RCC 7860 (cell line): ENCODE data around the gene ALPK3.
A peak's percentile ranks its signal among the peaks of the same experiment; 100 is the strongest.

Source experiments
- DNase-seq: peaks from one replicate; pipeline ENCODE4 v3.0.0-alpha.2; 2015; ENCODE audit warnings: low spot score
- FAIRE-seq: peaks from 2 replicates; lab custom pipeline; 2012; peaks lifted over from hg19 to GRCh38; lab: Jason Lieb, UNC

ALPK3 gene

DNA sequence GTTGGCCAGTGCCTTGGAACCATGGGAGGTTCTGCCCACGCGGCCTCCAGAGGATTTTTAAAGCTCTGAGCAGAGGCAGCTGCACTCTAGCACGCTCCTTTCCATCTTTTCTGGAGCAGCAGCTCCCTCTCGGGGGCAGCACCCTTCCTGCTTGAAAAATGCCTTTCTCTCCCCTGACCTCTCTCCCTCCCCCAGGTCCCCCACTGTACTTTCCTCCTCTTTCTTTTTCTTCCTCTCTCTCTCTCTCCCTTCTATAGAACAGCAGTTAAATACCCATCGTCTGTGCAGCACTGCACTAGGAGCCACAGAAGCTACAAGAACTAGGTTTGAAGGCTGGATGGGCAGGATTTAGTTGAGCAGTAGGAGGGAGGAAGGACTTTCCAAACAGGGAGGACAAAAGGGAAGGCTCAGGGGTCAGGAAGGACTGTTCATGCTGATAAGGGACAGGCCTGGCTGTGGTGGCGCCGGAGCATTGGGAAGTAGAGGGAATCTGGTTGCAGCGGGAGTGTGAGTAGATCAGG, 4.4 kb downstream of the ALPK3 start:
- DNase-seq (no peak), FAIRE-seq (no peak)

DNA sequence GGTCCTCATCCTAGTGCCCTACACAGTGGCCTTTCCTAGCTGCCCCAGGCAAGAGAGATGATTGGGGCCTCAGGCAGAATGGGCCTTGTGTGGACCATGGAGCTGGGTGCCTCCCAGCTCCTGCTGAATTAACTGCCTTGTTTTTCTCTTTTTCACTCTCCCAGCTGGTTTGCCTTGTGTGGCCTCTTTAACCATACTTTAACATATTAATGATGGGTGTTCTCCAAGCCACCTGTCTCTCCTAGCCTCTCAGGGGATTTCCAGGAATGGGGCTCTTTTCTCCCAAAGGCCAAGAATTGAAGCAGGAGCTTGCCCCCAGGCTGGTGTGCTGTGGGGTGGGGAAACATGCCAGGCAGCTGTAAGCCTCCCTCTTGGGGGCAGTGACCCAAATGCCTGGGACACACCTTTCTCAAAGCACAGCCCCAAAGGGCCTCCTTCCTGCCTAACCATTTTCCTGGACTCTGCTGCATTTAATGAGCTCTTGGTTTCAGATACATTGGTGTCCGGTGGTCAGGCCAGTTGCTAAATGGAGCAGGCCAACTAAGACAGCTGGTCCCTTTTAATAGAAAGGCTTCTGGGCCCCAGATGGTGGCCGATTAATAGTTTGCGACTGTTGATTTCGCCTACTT, 5.6 kb downstream of the ALPK3 start:
- DNase-seq (no peak), FAIRE-seq (no peak)

DNA sequence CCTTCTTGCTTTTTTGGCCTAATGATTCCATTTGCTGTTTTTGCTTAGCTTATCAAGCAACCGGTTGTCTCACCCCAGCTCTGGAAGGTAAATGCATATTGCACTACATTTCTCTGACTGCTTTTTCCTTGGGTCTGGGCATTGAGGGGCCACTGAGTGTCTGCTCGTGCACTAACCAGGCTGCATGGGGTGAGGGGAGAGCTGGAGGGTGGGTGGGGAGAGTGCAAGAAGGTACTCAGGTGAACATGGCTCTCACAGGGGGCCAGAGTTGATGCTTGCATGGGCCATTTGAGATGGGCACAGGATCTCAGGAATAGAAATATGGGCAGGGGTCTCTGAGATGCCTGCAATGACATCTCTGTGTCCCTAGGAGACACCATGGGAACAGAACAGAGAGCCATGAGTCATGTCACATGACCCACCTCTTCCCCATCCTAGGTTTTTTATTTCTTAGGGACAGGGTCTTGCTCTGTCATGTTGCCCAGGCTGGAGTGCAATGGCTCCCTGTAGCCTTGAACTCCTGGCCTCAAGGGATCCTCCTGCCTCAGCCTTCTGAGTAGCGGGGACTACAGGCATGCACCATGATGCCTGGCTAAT, 6.2 kb downstream of the ALPK3 start:
- no peak for DNase-seq
- no peak for FAIRE-seq

DNA sequence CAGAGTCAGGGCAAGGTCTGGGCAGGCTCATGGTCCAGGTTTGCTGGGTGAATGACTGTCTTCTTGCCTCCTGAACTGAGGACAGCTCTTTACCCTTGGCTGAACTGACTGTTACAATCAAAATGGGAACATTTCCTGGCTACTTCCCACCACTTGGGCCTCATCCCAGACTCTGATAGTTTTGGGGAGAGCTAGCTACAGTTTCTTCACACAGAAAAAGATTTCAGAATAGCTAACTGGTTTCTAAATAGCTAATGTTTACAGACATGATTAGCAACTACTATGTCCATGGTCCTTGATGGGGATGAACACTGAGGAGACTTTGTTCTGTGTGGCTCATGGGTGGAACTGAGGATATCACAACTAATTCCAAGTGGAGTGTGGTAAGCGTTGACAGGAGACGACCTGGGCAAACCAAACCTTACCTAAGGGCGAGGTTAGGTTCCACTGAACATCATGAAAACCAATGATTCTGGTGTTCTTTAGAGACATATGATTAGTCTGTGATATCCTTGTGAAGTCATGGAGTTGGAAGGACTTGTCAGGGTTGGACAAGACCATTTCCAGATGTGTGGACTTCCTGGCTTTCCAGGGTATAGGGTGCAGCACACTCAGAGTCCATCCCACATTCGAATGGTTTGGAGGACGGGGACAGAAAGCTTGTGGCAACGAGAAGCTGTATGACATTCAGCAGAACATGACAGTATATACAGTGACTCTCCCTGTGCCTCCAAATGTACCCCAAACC, 7.3 kb downstream of the ALPK3 start:
- DNase-seq = no peak
- FAIRE-seq = no peak

DNA sequence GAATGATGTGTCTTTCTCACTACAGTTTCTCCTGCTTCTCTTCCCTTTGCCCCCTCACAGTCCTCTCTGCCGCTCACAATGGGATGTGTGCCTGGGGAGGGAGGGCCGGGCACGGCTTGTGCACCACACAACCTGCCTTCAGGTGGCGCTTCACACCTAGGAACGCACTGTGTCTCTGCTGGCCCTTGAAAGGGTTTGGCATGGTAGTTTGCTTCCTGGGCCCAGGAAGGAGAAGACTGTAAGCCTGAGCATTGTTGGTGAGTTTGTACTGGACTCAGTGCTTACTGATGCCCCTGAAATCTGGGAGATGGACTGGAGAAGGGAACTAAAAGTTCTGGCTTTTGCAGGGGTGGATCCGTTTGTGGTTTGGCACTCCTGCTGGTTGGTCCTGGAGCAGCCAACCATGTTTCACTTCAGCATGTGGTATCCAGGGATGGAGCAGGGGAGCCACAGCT, 9.2 kb downstream of the ALPK3 start:
- DNase-seq (peak; percentile 20), FAIRE-seq (no peak)

DNA sequence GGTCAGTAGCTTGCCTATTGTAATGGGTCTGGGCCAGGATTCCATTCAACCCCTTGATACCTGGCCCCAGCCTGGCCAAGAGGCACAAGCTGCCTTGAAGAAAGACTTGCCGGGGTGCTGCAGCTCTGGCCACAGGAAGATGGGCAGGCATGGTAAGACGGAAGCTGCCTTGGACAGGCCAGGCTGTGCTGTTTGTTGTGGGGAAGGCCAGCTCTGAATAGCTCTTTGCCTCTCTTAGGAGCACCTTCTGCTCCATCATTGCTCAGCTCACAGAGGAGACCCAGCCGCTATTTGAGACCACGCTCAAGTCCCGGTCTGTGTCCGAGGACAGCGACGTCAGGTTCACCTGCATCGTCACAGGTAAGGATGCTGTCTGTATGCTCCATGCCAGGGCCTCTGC, 10.1 kb downstream of the ALPK3 start:
- FAIRE-seq (no peak), DNase-seq (no peak)

DNA sequence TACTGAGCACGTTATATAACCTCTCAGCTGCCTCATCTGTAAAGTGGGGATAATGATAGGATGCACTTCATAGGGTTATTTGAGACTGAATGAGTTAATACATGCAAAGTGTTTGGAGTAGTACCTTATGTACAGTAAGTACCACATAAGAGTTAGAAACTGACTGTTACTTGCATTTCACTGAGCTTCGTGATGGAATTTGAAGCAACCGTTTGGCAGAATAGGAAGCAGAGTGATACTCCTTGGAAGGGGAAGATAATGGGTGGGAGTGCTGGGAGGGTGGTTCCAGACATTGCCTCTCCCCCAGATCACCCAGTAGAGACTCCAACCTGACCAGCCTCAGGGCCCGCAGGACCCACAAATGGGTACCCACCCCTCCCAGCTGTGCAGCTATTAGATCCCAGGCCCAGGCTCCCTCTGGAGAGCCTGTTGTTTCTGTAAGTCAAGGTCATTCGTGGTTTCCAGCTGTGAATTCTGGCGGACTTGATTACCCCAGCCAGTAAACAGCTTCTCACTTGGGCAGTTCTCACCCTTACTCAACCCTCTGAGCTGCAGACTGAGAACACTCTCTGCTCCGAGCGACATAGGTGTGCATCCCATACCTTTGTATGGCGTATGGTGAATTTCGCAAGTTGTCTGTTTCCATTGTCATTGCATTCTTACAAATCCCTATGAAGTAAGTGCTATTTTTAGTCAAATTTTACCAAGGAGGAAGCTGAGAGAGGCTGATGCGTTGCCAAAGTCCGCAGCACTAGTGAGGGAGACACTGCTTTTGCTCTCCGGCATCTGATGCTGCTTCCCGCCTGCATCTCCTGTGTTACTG, 11.1 kb downstream of the ALPK3 start:
- DNase-seq (no peak), FAIRE-seq (no peak)

DNA sequence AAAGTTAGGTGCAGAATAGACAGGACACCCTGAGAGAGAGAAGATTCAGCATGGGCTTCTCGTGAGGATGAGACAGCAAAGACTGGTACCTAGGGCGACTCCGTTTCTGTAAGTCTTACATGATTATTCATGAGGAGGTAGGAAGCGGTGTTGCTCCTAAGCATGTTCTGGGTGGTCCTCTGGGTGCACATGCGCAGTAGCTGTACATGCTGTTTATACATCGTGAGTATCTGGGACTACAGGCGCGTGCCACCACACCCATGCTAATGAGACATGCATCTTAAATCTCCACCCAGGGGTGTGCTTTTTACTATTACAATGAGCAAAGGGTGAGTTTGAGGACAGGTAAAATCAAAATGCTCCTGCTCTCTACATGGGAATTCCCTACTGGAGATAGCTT, 12.3 kb downstream of the ALPK3 start:
- DNase-seq = no peak
- no peak for FAIRE-seq

DNA sequence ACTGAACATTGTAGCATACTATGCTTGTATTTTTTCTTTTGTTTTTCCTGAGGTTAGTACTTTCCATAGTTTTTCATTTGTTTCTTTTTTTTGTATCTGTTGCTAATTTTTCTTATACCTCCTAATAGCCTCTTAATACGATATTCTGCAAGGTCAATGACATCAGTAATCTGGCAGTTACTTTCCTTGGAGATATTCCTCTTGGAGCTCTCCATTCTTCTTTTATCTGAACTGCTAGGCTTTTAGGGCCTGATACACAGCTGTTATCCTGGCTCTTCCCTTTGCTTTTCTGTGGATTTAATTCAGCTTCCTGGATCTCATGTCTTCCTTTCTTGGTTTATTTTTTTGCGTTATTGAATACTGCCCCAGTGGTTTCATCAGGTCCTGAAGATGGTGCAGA, 12.9 kb downstream of the ALPK3 start:
- no peak for FAIRE-seq

DNA sequence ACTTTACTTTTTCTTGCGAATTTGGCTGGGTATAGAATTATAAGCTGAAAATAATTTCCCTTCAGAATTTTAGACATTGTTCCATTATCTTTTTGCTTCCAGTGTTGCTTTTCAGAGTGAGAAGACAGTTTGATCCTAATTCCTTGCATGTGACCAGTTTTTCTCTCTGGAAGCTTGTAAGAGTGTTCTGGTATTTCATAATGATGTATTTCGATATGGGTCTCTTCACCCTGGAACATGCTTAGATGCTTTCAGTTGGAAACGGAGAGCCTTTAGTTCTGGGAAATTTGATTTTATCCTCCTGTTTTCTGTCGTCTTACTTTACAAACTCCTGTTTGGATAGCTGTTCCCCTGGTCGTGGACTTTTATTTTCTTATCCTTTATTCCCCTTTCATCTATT, 13.9 kb downstream of the ALPK3 start:
- DNase-seq (no peak), FAIRE-seq (no peak)

More for the DNA sequence above, 12.9 kb downstream of the ALPK3 start:
- no peak for DNase-seq

DNA sequence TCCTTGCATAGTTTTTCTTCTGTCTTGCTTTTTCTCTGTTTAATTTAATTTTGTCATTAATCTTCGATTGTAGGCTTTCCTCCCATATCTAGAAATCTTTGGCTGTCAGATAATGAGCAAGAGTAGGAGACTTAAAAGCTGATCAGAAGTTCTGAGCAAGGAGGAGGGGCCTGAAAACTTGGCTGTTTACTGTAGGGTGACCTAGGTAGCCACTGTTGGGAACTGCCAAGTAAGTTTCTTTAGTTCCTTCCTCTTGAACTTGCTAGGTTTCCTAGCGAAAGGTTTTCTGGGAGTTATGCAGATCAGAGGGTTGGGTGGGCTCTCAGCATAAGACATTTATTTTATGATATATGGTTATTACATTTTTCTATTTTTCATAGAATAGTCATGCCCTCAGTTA, 14.5 kb downstream of the ALPK3 start:
- DNase-seq (no peak), FAIRE-seq (no peak)

DNA sequence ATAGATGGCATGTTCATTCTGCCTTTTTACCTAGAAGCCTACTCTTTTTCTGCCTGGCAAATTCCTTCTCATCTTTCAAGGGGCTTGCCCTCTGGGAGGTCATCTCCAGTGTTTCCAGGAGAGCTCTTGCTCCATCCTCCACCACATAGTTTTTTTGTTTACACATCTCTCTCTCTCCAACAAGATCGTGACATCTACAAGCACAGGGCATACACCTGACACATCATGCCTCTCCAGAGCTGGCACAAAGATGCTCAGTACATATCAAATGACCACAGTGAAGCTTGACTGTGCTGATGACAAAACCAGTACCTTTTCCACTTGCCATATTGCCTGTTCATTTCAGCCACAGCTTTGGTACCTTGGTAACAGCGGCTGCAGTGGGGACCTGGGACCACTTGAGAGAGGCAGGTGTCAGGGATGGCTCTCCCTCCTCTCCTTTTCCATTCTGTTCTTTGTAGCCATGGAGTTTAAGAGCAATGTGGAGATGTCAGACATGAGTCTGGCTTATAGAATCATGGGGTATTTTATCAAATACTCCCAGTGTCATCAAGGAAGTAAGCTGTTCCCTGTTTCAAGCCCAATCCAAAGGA, 15.4 kb downstream of the ALPK3 start:
- no peak for FAIRE-seq
- DNase-seq = no peak

DNA sequence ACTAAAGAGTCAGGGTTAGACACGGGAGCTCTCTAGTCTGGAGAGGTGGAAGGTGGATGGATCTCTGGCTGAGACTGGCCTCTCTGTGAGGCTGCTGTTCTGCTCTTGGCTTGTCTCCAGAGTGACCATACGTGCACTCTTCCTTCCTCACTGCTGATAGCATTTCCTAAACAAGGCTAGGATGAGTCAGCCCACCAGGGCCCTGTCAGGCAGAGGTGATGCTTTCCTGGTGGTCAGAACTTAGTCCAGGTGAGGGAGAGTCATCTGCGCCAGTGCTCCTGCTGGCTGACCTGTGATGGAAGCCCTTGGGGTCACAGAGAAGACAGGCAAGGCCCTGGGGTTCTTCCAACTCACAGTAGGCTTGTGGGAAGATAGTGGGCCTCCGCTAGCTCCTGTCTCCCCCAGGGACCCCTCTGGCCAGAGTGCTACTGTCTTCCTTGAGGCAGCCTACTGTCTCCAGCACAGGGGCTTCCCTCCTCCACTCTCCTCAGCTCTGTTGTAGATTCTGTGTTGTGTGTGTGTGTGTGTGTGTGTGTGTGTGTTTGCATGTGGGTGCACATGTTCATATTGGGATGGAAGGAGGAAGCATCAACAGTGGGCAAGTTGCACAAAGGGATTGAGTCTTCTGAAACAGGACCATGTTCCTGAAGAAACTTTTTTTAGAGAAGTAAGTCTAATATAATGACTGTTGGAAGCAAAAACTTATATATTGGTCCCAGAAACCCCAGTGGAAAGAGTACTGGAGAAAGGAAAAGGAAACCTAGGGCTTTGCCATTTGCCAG, 16.5 kb downstream of the ALPK3 start:
- no peak for FAIRE-seq
- DNase-seq = peak; percentile 37

DNA sequence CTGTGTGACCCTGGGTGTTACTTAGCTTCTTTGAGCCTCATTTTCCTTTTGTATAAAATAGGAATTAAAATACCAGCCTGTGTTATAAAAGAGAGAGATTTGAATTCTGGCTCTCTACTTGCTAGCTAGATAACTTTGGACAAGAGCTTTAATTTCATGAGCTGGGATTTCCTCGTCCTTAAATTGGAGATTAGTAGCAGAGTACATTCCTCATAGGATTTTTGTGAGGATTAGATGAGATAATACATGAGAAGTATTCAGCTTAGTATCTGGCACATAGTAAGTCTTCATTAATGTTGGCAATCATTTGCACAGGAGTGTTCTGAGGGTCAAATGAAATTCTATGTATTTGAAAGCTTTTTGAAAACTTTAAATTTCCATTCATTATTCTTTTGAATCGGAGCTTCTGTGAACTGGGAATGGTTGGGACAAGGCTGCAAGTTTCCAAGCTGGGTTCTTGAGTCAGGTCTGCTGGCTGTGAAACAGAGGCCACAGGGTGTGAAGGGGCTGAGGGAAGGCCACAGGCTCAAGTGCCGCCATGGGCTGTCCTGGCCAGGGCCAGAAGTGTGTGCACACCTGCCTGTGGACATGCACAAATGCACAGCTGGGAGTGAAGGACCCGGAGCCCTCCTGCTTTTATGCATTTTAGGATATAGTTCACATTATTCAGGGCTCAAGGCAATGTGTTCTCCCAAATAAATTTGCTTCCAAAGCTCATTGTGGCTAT, 17.2 kb downstream of the ALPK3 start:
- FAIRE-seq (no peak), DNase-seq (no peak)

DNA sequence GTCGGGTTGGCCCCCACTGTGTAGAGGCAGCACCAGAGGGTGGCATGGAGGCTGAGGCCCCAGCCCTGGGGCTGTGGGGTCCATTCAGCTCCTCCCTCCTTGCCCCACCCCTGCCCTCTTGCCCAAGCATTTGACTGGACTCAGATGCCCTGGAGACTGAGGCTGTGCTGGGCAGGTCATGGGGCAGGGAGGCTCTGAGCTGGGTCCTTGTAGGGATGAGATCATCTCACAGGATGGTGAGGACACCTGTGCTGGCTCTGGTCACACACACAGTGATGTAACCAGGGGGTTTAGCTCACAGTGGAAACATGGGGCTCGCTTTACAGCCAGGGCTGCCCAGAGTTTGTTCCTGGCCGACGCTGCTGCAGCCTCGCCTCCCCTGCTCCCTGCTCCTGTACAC, 17.8 kb downstream of the ALPK3 start:
- FAIRE-seq (no peak), DNase-seq (no peak)

DNA sequence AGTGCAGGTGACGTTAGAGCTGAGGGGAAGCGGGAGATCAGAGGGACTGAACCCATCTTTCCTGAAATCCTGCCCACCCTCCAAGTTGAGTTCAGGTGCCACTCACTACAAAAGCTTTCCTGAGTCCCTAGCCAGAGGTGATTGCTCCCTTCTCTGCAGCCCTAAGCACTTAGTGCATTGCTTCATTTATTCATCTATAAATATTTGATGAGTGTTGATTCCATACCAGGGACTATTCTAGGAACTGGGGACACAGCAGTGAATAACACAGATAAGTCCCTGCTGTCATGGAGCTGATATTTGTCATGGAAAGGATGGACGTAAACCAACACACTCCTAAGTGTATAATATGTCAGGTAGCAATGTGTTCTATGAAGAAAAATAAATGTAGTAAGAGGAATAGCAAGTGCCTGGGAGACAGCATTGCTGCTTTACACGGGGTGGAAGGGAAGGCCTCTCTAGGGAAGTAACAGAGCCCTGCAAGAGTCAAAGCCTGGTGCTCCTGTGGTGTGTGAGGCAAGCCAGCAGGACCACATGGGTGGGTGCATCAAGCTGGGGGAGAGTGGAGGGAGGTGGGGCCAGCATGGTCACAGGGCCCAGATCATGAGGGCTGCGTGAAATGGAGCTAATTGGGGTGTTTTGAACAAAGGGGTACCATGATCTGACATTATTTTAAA, 18.6 kb downstream of the ALPK3 start:
- DNase-seq (no peak), FAIRE-seq (no peak)

DNA sequence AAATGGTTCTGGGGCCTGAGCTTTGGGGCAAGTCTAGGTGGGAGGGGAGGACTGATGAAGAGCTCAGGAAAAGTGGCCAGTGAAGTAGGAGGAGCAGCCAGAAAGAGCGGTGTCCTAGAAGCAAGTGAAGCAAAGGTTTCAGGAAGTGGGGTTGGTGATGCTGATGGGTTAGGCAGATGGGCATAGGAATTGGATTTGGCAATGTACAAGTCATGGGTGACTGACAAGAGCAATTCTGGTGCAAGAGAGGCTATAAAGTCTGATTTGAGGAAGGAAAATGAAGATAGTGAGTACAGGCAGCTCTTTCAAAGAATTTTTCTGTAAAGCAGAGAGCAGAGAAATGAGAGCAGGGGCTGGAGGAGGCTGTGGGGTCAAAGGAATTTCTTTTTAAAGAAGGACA, 19.7 kb downstream of the ALPK3 start:
- DNase-seq (no peak), FAIRE-seq (no peak)

DNA sequence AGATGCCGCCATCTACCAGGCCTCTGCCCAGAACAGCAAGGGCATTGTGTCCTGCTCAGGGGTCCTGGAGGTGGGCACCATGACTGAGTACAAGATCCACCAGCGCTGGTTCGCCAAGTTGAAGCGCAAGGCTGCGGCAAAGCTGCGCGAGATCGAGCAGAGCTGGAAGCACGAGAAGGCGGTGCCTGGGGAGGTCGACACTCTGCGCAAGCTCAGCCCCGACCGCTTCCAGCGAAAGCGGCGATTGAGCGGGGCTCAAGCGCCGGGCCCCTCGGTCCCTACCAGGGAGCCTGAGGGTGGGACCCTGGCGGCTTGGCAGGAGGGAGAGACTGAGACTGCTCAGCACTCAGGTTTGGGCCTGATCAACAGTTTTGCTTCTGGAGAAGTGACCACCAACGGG, 22.6 kb downstream of the ALPK3 start:
- FAIRE-seq (no peak), DNase-seq (no peak)

DNA sequence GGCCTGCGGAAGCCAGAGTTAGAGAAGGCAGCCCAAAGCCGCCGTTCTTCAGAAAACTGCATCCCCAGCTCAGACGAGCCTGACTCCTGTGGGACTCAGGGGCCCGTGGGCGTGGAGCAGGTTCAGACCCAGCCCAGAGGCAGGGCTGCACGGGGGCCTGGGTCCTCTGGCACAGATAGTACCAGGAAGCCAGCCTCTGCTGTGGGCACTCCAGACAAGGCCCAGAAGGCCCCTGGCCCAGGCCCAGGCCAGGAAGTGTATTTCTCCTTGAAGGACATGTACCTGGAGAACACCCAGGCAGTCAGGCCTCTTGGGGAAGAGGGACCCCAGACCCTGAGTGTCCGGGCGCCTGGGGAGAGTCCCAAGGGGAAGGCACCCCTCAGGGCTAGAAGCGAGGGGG, 23.1 kb downstream of the ALPK3 start:
- no peak for FAIRE-seq

More for the DNA sequence above, 23.1 kb downstream of the ALPK3 start:
- DNase-seq = no peak
